BLaER1 treated with 17β-estradiol and CSF1 and Interleukin-3, amounts not matched to agents 10 nM and 100 nM (cell line): ENCODE results near the gene SBF2.
"Not testable (repeated sequence)": the region's sequence is repeated elsewhere in the genome, so short reads cannot be mapped to it uniquely, and the experiment has no call there.

ENCODE experiments used
- H3K27ac ChIP-seq, 11 experiments: shearing (Covaris generic); formaldehyde crosslinking; 2 replicates each; pipeline ENCODE4 v1.8.1; 2022
- H3K27me3 ChIP-seq, 11 experiments: shearing (Covaris generic); formaldehyde crosslinking; 2 replicates each; pipeline ENCODE4 v1.8.1; 2022
- H3K36me3 ChIP-seq, 11 experiments: shearing (Covaris generic); formaldehyde crosslinking; 2 replicates each; pipeline ENCODE4 v1.8.1; 2022
- H3K4me1 ChIP-seq, 10 experiments: shearing (Covaris generic); formaldehyde crosslinking; 2 replicates each; pipeline ENCODE4 v1.8.1; 2022
- H3K4me2 ChIP-seq, 11 experiments: shearing (Covaris generic); formaldehyde crosslinking; 2 replicates each; pipeline ENCODE4 v1.8.1; 2022
- H3K4me3 ChIP-seq, 10 experiments: shearing (Covaris generic); formaldehyde crosslinking; 2 replicates each; pipeline ENCODE4 v1.8.1; 2022
- H3K9ac ChIP-seq, 11 experiments: shearing (Covaris generic); formaldehyde crosslinking; 2 replicates each; pipeline ENCODE4 v1.8.1; 2022
- H3K9me3 ChIP-seq, 11 experiments: shearing (Covaris generic); formaldehyde crosslinking; replicated peaks in 1 of 11; 2 replicates each; pipeline ENCODE4 v1.8.1; 2022
- H4K20me1 ChIP-seq, 11 experiments: shearing (Covaris generic); formaldehyde crosslinking; 2 replicates each; pipeline ENCODE4 v1.8.1; 2022
- Cebpa-rat ChIP-seq, 11 experiments: shearing (Covaris generic); IDR thresholded peaks; 2 replicates each; pipeline ENCODE4 v1.8.1; 2022

Gene SBF2

GRCh38 chr11:10257478-10257877, 36.5 kb downstream of the SBF2 start:
- no peak for TF ChIP-seq Cebpa-rat (IDR thresholded peaks at IDR 0.05)
- H3K4me3 ChIP-seq, result no peak overlapping the region
- H3K9me3 ChIP-seq, result no peaks in the 10 kb centered on the region
- no peak overlapping the region for H3K27ac ChIP-seq
- H3K9ac ChIP-seq, result no peak overlapping the region
- H4K20me1 ChIP-seq, result peaks cover 0 to 89% (median 0%) of the 10 kb centered on the region in 11 experiments; a peak in 4 of 22 replicates
- no peak overlapping the region for H3K4me2 ChIP-seq
- H3K27me3 ChIP-seq, result no peaks in the 10 kb centered on the region
- H3K4me1 ChIP-seq, result peaks cover 0 to 31% (median 0%) of the 10 kb centered on the region in 10 experiments; a peak in 3 of 20 replicates
- H3K36me3 ChIP-seq, result no peaks in the 10 kb centered on the region

GRCh38 chr11:10255388-10256125, 38.5 kb downstream of the SBF2 start:
- H3K9me3 ChIP-seq, result no peaks in the 10 kb centered on the region
- H4K20me1 ChIP-seq, result peaks cover 0 to 90% (median 0%) of the 10 kb centered on the region in 11 experiments; a peak in 4 of 22 replicates
- no peaks in the 10 kb centered on the region for H3K36me3 ChIP-seq
- H3K27me3 ChIP-seq, result no peaks in the 10 kb centered on the region
- TF ChIP-seq Cebpa-rat (IDR thresholded peaks at IDR 0.05), result no peak
- H3K4me3 ChIP-seq, result no peak overlapping the region
- H3K4me2 ChIP-seq, result peak overlapping the region in 2 of 11 experiments; percentile 30 to 50; a peak in 3 of 22 replicates
- H3K4me1 ChIP-seq, result peaks cover 0 to 23% (median 0%) of the 10 kb centered on the region in 10 experiments; a peak in 3 of 20 replicates
- no peak overlapping the region for H3K27ac ChIP-seq
- H3K9ac ChIP-seq, result no peak overlapping the region

GRCh38 chr11:10249448-10250131, 44.4 kb downstream of the SBF2 start:
- H3K4me3 ChIP-seq, H3K4me1 ChIP-seq, H3K27me3 ChIP-seq, H3K27ac ChIP-seq, H3K9ac ChIP-seq, H3K9me3 ChIP-seq, H3K4me2 ChIP-seq: not testable (repeated sequence)
- Histone ChIP-seq H4K20me1 (peaks cover 0 to 98% (median 0%) of the 10 kb centered on the region in 11 experiments; a peak in 4 of 22 replicates), H3K36me3 (peaks cover 0 to 19% (median 0%) of the 10 kb centered on the region in 11 experiments; a peak in 3 of 22 replicates)

- H3K9ac ChIP-seq, result no peak overlapping the region
- peaks cover 0 to 26% (median 0%) of the 10 kb centered on the region in 11 experiments; a peak in 3 of 22 replicates for H3K36me3 ChIP-seq
- TF ChIP-seq Cebpa-rat (IDR thresholded peaks at IDR 0.05), result no peak
- no peaks in the 10 kb centered on the region for H3K27me3 ChIP-seq
- H3K4me1 ChIP-seq, result no peaks in the 10 kb centered on the region
- H3K4me3 ChIP-seq, result no peak overlapping the region
- peaks cover 0 to 10% (median 0%) of the 10 kb centered on the region in 11 experiments; a peak in 4 of 22 replicates for H3K9me3 ChIP-seq
- H4K20me1 ChIP-seq, result peaks cover 0 to 96% (median 0%) of the 10 kb centered on the region in 11 experiments; a peak in 3 of 22 replicates
- H3K4me2 ChIP-seq, result no peak overlapping the region
- no peak overlapping the region for H3K27ac ChIP-seq
These were observed 47.0 kb downstream of the SBF2 start for GRCh38 chr11:10247011-10247410.

- no peaks in the 10 kb centered on the region for H3K27me3 ChIP-seq
- H3K9me3 ChIP-seq, result peaks cover 0 to 10% (median 0%) of the 10 kb centered on the region in 11 experiments; a peak in 4 of 22 replicates
- no peak overlapping the region for H3K4me2 ChIP-seq
- no peak overlapping the region for H3K4me3 ChIP-seq
- peaks cover 0 to 95% (median 0%) of the 10 kb centered on the region in 11 experiments; a peak in 3 of 22 replicates for H4K20me1 ChIP-seq
- H3K36me3 ChIP-seq, result peaks cover 0 to 26% (median 0%) of the 10 kb centered on the region in 11 experiments; a peak in 3 of 22 replicates
- no peaks in the 10 kb centered on the region for H3K4me1 ChIP-seq
- H3K9ac ChIP-seq, result no peak overlapping the region
- TF ChIP-seq Cebpa-rat (IDR thresholded peaks at IDR 0.05), result no peak
- no peak overlapping the region for H3K27ac ChIP-seq
These were observed 50.0 kb downstream of the SBF2 start for GRCh38 chr11:10243896-10244575.

DNA sequence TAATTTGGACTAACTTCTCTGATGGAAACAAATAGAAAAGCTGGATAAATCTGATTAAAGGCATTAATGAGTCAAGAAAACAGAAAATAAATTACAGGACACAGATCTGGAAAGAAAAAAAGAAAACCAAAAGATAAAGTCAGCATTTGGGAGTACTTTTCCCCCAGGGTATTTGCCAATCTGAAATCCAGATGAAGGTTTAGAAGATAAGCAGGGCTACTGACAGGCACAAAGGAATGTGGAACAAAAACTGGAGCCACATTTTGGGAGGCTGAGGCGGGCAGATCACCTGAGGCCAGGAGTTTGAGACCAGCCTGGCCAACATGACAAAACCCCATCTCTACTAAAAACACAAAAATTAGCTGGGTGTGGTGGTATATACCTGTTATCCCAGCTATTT, 57.2 kb downstream of the SBF2 start:
- Histone ChIP-seq H3K9me3 (peaks cover 5 to 13% (median 11%) of the 10 kb centered on the region in 11 experiments), H3K36me3 (peaks cover 0 to 14% (median 0%) of the 10 kb centered on the region in 11 experiments; a peak in 4 of 22 replicates), H3K4me2 (no peak overlapping the region), H4K20me1 (peaks cover 0 to 78% (median 0%) of the 10 kb centered on the region in 11 experiments; a peak in 3 of 22 replicates), H3K4me3 (no peak overlapping the region), H3K27me3 (no peaks in the 10 kb centered on the region), H3K27ac (no peak overlapping the region), H3K4me1 (peaks cover 0 to 10% (median 0%) of the 10 kb centered on the region in 10 experiments; a peak in 1 of 20 replicates), H3K9ac (no peak overlapping the region)
- no peak for TF ChIP-seq Cebpa-rat (IDR thresholded peaks at IDR 0.05)

DNA sequence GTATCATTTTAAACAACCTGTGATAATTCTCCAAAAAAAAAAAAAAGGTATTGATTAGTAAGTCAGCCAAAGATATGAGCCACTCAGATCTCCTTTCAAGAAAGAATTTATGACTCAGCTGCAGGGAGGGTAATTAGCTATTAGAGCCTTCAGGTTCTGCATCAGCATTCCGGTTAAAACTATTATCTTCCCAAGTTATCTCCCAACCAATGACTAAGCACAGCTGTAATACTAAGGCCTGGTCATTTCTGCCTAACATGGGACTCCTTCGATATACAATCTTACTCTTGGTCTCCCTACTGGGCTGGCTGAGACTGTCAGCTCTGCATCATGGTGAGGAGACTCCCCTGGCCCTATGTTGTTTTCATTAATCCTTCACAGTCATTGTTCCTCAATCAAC, 60.4 kb downstream of the SBF2 start:
- no peak for TF ChIP-seq Cebpa-rat (IDR thresholded peaks at IDR 0.05)
- Histone ChIP-seq H3K27ac (no peak overlapping the region), H3K9ac (no peak overlapping the region), H3K4me1 (peaks cover 0 to 10% (median 0%) of the 10 kb centered on the region in 10 experiments; a peak in 1 of 20 replicates), H3K9me3 (peaks cover 15 to 24% (median 20%) of the 10 kb centered on the region in 11 experiments), H3K27me3 (no peaks in the 10 kb centered on the region), H3K4me2 (no peak overlapping the region), H3K4me3 (no peak overlapping the region), H3K36me3 (peaks cover 0 to 23% (median 0%) of the 10 kb centered on the region in 11 experiments; a peak in 4 of 22 replicates), H4K20me1 (peaks cover 0 to 47% (median 0%) of the 10 kb centered on the region in 11 experiments; a peak in 3 of 22 replicates)

DNA sequence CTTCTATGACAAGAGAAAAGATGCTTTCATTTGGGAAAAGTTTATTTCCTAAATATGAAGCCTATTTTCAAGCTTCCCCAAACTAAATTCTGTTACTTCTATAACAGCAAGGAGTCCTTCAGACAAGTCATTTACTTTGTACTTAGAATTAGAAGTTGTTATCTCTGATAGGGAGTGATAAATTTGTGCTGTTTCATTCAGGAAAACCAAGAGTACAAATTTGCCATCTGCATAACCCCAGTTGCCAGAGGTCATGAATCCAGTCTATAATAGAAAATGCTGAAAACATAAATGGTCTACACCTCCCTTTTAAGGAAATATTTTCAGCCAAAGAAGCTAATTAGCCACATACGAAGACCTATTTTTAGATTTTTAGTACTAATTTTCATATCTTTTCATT, 61.3 kb downstream of the SBF2 start:
- Histone ChIP-seq H3K36me3 (peaks cover 0 to 19% (median 0%) of the 10 kb centered on the region in 11 experiments; a peak in 4 of 22 replicates), H3K4me1 (peaks cover 0 to 10% (median 0%) of the 10 kb centered on the region in 10 experiments; a peak in 1 of 20 replicates), H3K9ac (no peak overlapping the region), H3K9me3 (peaks cover 15 to 24% (median 20%) of the 10 kb centered on the region in 11 experiments), H3K4me2 (no peak overlapping the region), H3K4me3 (no peak overlapping the region), H3K27me3 (no peaks in the 10 kb centered on the region), H3K27ac (no peak overlapping the region), H4K20me1 (peaks cover 0 to 39% (median 0%) of the 10 kb centered on the region in 11 experiments; a peak in 2 of 22 replicates)
- TF ChIP-seq Cebpa-rat (IDR thresholded peaks at IDR 0.05), result no peak

- Histone ChIP-seq H3K36me3 (peaks cover 0 to 19% (median 0%) of the 10 kb centered on the region in 11 experiments; a peak in 4 of 22 replicates), H3K9me3 (peaks cover 15 to 24% (median 20%) of the 10 kb centered on the region in 11 experiments), H4K20me1 (peaks cover 0 to 30% (median 0%) of the 10 kb centered on the region in 11 experiments; a peak in 2 of 22 replicates), H3K4me1 (peaks cover 0 to 10% (median 0%) of the 10 kb centered on the region in 10 experiments; a peak in 1 of 20 replicates)
- H3K4me2 ChIP-seq, H3K27ac ChIP-seq, H3K4me3 ChIP-seq, H3K27me3 ChIP-seq, H3K9ac ChIP-seq: not testable (repeated sequence)
These were observed 62.2 kb downstream of the SBF2 start for GRCh38 chr11:10231803-10232202.
